ENCODE measurements around the gene UBP1. TPM values are rescaled to one million over a fixed set of nuclear protein-coding genes. Genes with fewer than 3 reads are reported as not detected.
"Not testable (repeated sequence)": the region's sequence is repeated elsewhere in the genome, so short reads cannot be mapped to it uniquely, and the experiment has no call there.

The UBP1 gene
- total RNA-seq, 2 experiments from 2014 or later: 52.6 to 53.2 TPM

GRCh38 chr3:33451994-33452393 lies 11.8 kb upstream of the UBP1 start:
- intact Hi-C loops (cut with micrococcal nuclease); H3K4me1 Mint-ChIP-seq (ENCODE audit: low read depth); H3K27me3 Mint-ChIP-seq; H3K4me3 Mint-ChIP-seq; H3K36me3 Mint-ChIP-seq; POLR2A ChIA-PET; DNase-seq; CTCF ChIA-PET; H3K27ac Mint-ChIP-seq; H3K9me3 Mint-ChIP-seq: not testable (repeated sequence)

GRCh38 chr3:33447958-33448357 lies 7.8 kb upstream of the UBP1 start:
- Mint-ChIP-seq H3K27me3 (no peaks in the 10 kb centered on the region), H3K27ac (no peak overlapping the region), H3K4me3 (no peak overlapping the region), H3K36me3 (no peaks in the 10 kb centered on the region), H3K9me3 (no peaks in the 10 kb centered on the region), H3K4me1 (ENCODE audit: low read depth) (peaks cover 12% of the 10 kb centered on the region)
- DNase-seq: no peak
- ChIA-PET CTCF (no interaction called here), POLR2A (no interaction called here)
- intact Hi-C loops (cut with micrococcal nuclease): no loop called here

GRCh38 chr3:33447256-33447625 lies 7.0 kb upstream of the UBP1 start:
- H3K27ac Mint-ChIP-seq; CTCF ChIA-PET; H3K36me3 Mint-ChIP-seq; intact Hi-C loops (cut with micrococcal nuclease); DNase-seq; H3K27me3 Mint-ChIP-seq; H3K9me3 Mint-ChIP-seq: not testable (repeated sequence)
- Mint-ChIP-seq H3K4me1 (ENCODE audit: low read depth) (peaks cover 12% of the 10 kb centered on the region), H3K4me3 (peak overlapping the region; percentile 76)
- POLR2A ChIA-PET: interaction anchor here (0.6 kb wide), 1 partner anchor 14 kb away, joined by 5 read pairs; no protein-coding TSS in a partner anchor

- POLR2A ChIA-PET: no interaction called here
Measured at GRCh38 chr3:33442190-33442589, 2.0 kb upstream of the UBP1 start.

GRCh38 chr3:33441225-33441976 lies 1.2 kb upstream of the UBP1 start:
- DNase-seq: no peak
- no peaks in the 10 kb centered on the region for H3K9me3 Mint-ChIP-seq
- no peaks in the 10 kb centered on the region for H3K27me3 Mint-ChIP-seq
- H3K27ac Mint-ChIP-seq: peak overlapping the region; percentile 100
- ChIA-PET POLR2A (interaction anchor here (0.9 to 1.5 kb wide), 6 partner anchors 55 to 1005 kb away, joined by 3 to 5 read pairs (median 4); partner anchors contain the start of genes CNOT10 and PDCD6IP), CTCF (interaction anchor here (1.3 kb wide), 1 partner anchor 29 kb away, joined by 3 read pairs; no protein-coding TSS in a partner anchor)
- H3K4me3 Mint-ChIP-seq: peak overlapping the region; percentile 100
- peaks cover 2% of the 10 kb centered on the region for H3K36me3 Mint-ChIP-seq
- H3K4me1 Mint-ChIP-seq (ENCODE audit: low read depth): peaks cover 35% of the 10 kb centered on the region
- intact Hi-C loops (cut with micrococcal nuclease): loop anchor here (1.0 to 5.0 kb wide), 5 partner anchors 57 to 756 kb away; partner anchors contain the start of genes CCR4, CNOT10, CRTAP and PDCD6IP

More at GRCh38 chr3:33442190-33442589, 2.0 kb upstream of the UBP1 start:
- Mint-ChIP-seq H3K36me3 (peaks cover 2% of the 10 kb centered on the region), H3K27me3 (no peaks in the 10 kb centered on the region), H3K27ac (peak overlapping the region; percentile 100), H3K9me3 (no peaks in the 10 kb centered on the region), H3K4me3 (peak overlapping the region; percentile 100), H3K4me1 (ENCODE audit: low read depth) (peaks cover 34% of the 10 kb centered on the region)
- CTCF ChIA-PET: no interaction called here
- intact Hi-C loops (cut with micrococcal nuclease): loop anchor here (5.0 kb wide), 2 partner anchors 330 to 490 kb away; partner anchors contain the start of genes CCR4 and CRTAP
- DNase-seq: no peak

- H3K27me3 Mint-ChIP-seq: no peaks in the 10 kb centered on the region
- H3K27ac Mint-ChIP-seq: peak overlapping the region; percentile 100
- POLR2A ChIA-PET: interaction anchor here (0.9 to 2.2 kb wide), 5 partner anchors 10 to 942 kb away, joined by 3 to 12 read pairs (median 4); partner anchors contain the start of gene CNOT10
- CTCF ChIA-PET: interaction anchor here (0.9 to 1.8 kb wide), 4 partner anchors 27 to 347 kb away, joined by 3 to 13 read pairs (median 3); no protein-coding TSS in a partner anchor
- peaks cover 2% of the 10 kb centered on the region for H3K36me3 Mint-ChIP-seq
- no peaks in the 10 kb centered on the region for H3K9me3 Mint-ChIP-seq
- peak; percentile 69 for DNase-seq
- peak overlapping the region; percentile 100 for H3K4me3 Mint-ChIP-seq
- peaks cover 44% of the 10 kb centered on the region for H3K4me1 Mint-ChIP-seq (ENCODE audit: low read depth)
- intact Hi-C loops (cut with micrococcal nuclease): loop anchor here (1.0 to 5.0 kb wide), 6 partner anchors 22 to 487 kb away; partner anchors contain the start of genes CCR4, CRTAP and PDCD6IP
Measured at GRCh38 chr3:33439546-33440327, 468 bp downstream of the UBP1 start.

- CTCF ChIA-PET: interaction anchor here (1.0 to 2.2 kb wide), 5 partner anchors 9 to 348 kb away, joined by 3 to 13 read pairs (median 4); no protein-coding TSS in a partner anchor
- H3K27me3 Mint-ChIP-seq: no peaks in the 10 kb centered on the region
- H3K4me3 Mint-ChIP-seq: peak overlapping the region; percentile 89
- H3K9me3 Mint-ChIP-seq: no peaks in the 10 kb centered on the region
- H3K27ac Mint-ChIP-seq: peak overlapping the region; percentile 86
- POLR2A ChIA-PET: interaction anchor here (2.2 kb wide), 1 partner anchor 9 kb away, joined by 12 read pairs; no protein-coding TSS in a partner anchor
- DNase-seq: no peak
- intact Hi-C loops (cut with micrococcal nuclease): no loop called here
- peaks cover 2% of the 10 kb centered on the region for H3K36me3 Mint-ChIP-seq
- H3K4me1 Mint-ChIP-seq (ENCODE audit: low read depth): peaks cover 47% of the 10 kb centered on the region
Measured at GRCh38 chr3:33438881-33439545, 1.2 kb downstream of the UBP1 start.

GRCh38 chr3:33438284-33438668 lies 1.9 kb downstream of the UBP1 start:
- Mint-ChIP-seq H3K9me3 (no peaks in the 10 kb centered on the region), H3K4me1 (ENCODE audit: low read depth) (peaks cover 54% of the 10 kb centered on the region), H3K27ac (peak overlapping the region; percentile 86), H3K27me3 (no peaks in the 10 kb centered on the region), H3K36me3 (peaks cover 2% of the 10 kb centered on the region), H3K4me3 (peak overlapping the region; percentile 89)
- no peak for DNase-seq
- CTCF ChIA-PET: interaction anchor here (1.0 to 2.2 kb wide), 5 partner anchors 9 to 349 kb away, joined by 3 to 13 read pairs (median 5); no protein-coding TSS in a partner anchor
- intact Hi-C loops (cut with micrococcal nuclease): no loop called here
- POLR2A ChIA-PET: interaction anchor here (0.8 to 2.2 kb wide), 2 partner anchors 9 to 267 kb away, joined by 3 to 12 read pairs; no protein-coding TSS in a partner anchor

GRCh38 chr3:33437556-33438283 lies 2.5 kb downstream of the UBP1 start:
- peaks cover 2% of the 10 kb centered on the region for H3K36me3 Mint-ChIP-seq
- CTCF ChIA-PET: interaction anchor here (0.7 to 2.2 kb wide), 6 partner anchors 8 to 363 kb away, joined by 3 to 13 read pairs (median 4); no protein-coding TSS in a partner anchor
- H3K27ac Mint-ChIP-seq: peak overlapping the region; percentile 86
- POLR2A ChIA-PET: interaction anchor here (0.8 to 2.2 kb wide), 2 partner anchors 8 to 266 kb away, joined by 3 to 12 read pairs; no protein-coding TSS in a partner anchor
- H3K9me3 Mint-ChIP-seq: no peaks in the 10 kb centered on the region
- no peak for DNase-seq
- intact Hi-C loops (cut with micrococcal nuclease): no loop called here
- H3K4me1 Mint-ChIP-seq (ENCODE audit: low read depth): peaks cover 60% of the 10 kb centered on the region
- H3K4me3 Mint-ChIP-seq: peak overlapping the region; percentile 89
- no peaks in the 10 kb centered on the region for H3K27me3 Mint-ChIP-seq

- POLR2A ChIA-PET: interaction anchor here (0.6 kb wide), 1 partner anchor 14 kb away, joined by 5 read pairs; no protein-coding TSS in a partner anchor
- Mint-ChIP-seq H3K4me1 (ENCODE audit: low read depth) (peaks cover 84% of the 10 kb centered on the region), H3K27ac (no peak overlapping the region), H3K27me3 (no peaks in the 10 kb centered on the region), H3K4me3 (no peak overlapping the region), H3K9me3 (no peaks in the 10 kb centered on the region), H3K36me3 (no peaks in the 10 kb centered on the region)
- intact Hi-C loops (cut with micrococcal nuclease): no loop called here
- DNase-seq: no peak
- CTCF ChIA-PET: interaction anchor here (0.7 to 1.6 kb wide), 2 partner anchors 342 to 353 kb away, joined by 3 read pairs; no protein-coding TSS in a partner anchor
Measured at GRCh38 chr3:33433843-33434242, 6.4 kb downstream of the UBP1 start.

- CTCF ChIA-PET: no interaction called here
- no peak for DNase-seq
- POLR2A ChIA-PET: interaction anchor here (2.3 kb wide), 1 partner anchor 8 kb away, joined by 12 read pairs; no protein-coding TSS in a partner anchor
- H3K27me3 Mint-ChIP-seq: no peaks in the 10 kb centered on the region
- peaks cover 77% of the 10 kb centered on the region for H3K4me1 Mint-ChIP-seq (ENCODE audit: low read depth)
- no peaks in the 10 kb centered on the region for H3K9me3 Mint-ChIP-seq
- peaks cover 2% of the 10 kb centered on the region for H3K36me3 Mint-ChIP-seq
- H3K4me3 Mint-ChIP-seq: no peak overlapping the region
- H3K27ac Mint-ChIP-seq: peak overlapping the region; percentile 61
- intact Hi-C loops (cut with micrococcal nuclease): no loop called here
Measured at GRCh38 chr3:33430571-33430970, 9.6 kb downstream of the UBP1 start.
